H9 (cell line): ENCODE measurements around the gene FHOD3. TPM values are rescaled to one million over a fixed set of nuclear protein-coding genes. Genes with fewer than 3 reads are reported as not detected.

Experiments used
- DNase-seq: peaks from one replicate; pipeline ENCODE4 v3.0.0-alpha.2; 2017
- H2AFZ ChIP-seq: one replicate; pipeline ENCODE4 v1.6.1; 2013; ENCODE audit warnings: mild to moderate bottlenecking, low read length, control low read depth, moderate library complexity
- H2AK5ac ChIP-seq: 2 replicates; pipeline ENCODE4 v1.6.1; 2013; ENCODE audit warnings: low read length, control low read depth, mixed read lengths; ENCODE audit not compliant: insufficient read length
- H2BK120ac ChIP-seq: one replicate; pipeline ENCODE4 v1.6.1; 2013; ENCODE audit warnings: low read depth, mild to moderate bottlenecking, low read length, control low read depth, inconsistent platforms; ENCODE audit not compliant: poor library complexity, severe bottlenecking
- H2BK12ac ChIP-seq: 2 replicates; pipeline ENCODE4 v1.6.1; 2013; ENCODE audit warnings: low read length, control low read depth, mixed read lengths, low read depth; ENCODE audit not compliant: insufficient read length
- H2BK15ac ChIP-seq: 2 replicates; pipeline ENCODE4 v1.6.1; 2013; ENCODE audit warnings: low read depth, low read length, control low read depth
- H2BK20ac ChIP-seq: one replicate; pipeline ENCODE4 v1.6.1; 2013; ENCODE audit warnings: low read depth, mild to moderate bottlenecking, low read length, control low read depth, inconsistent platforms; ENCODE audit not compliant: poor library complexity, severe bottlenecking
- H2BK5ac ChIP-seq: 2 replicates; pipeline ENCODE4 v1.6.1; 2013; ENCODE audit warnings: low read length, control low read depth, mixed read lengths; ENCODE audit not compliant: insufficient read length
- H3K14ac ChIP-seq: 2 replicates; pipeline ENCODE4 v1.6.1; 2013; ENCODE audit warnings: low read length, control low read depth; ENCODE audit not compliant: insufficient read depth
- H3K18ac ChIP-seq: 2 replicates; pipeline ENCODE4 v1.6.1; 2013; ENCODE audit warnings: low read depth, mild to moderate bottlenecking, mixed read lengths, low read length, control low read depth; ENCODE audit not compliant: insufficient read length
- H3K23ac ChIP-seq: 2 replicates; pipeline ENCODE4 v1.6.1; 2013; ENCODE audit warnings: low read length, control low read depth, mixed read lengths, low read depth; ENCODE audit not compliant: insufficient read length
- H3K23me2 ChIP-seq: 2 replicates; pipeline ENCODE4 v1.6.1; 2013; ENCODE audit warnings: low read depth, mild to moderate bottlenecking, mixed read lengths, low read length, control low read depth; ENCODE audit not compliant: insufficient read length, poor library complexity, severe bottlenecking
- H3K27ac ChIP-seq: 2 replicates; pipeline ENCODE4 v1.5.1; 2013; ENCODE audit warnings: low read length, control low read depth, mixed read lengths, low read depth; ENCODE audit not compliant: insufficient read length
- H3K27me3 ChIP-seq: 2 replicates; pipeline ENCODE4 v1.6.1; 2013; ENCODE audit warnings: low read length, control low read depth, inconsistent platforms; ENCODE audit not compliant: insufficient read depth
- H3K4ac ChIP-seq: 2 replicates; pipeline ENCODE4 v1.6.1; 2013; ENCODE audit warnings: low read depth, mild to moderate bottlenecking, control low read depth, inconsistent platforms, low read length, moderate library complexity
- H3K4me1 ChIP-seq: 2 replicates; pipeline ENCODE4 v1.6.1; 2013; ENCODE audit warnings: low read length, control low read depth, inconsistent platforms; ENCODE audit not compliant: insufficient read depth
- H3K4me2 ChIP-seq: 2 replicates; pipeline ENCODE4 v1.6.1; 2013; ENCODE audit warnings: low read length, control low read depth, mixed read lengths; ENCODE audit not compliant: insufficient read length, insufficient read depth
- H3K56ac ChIP-seq: 2 replicates; pipeline ENCODE4 v1.6.1; 2013; ENCODE audit warnings: low read depth, mild to moderate bottlenecking, mixed read lengths, low read length, control low read depth; ENCODE audit not compliant: insufficient read length
- H3K79me1 ChIP-seq: 2 replicates; pipeline ENCODE4 v1.6.1; 2013; ENCODE audit warnings: low read depth, mild to moderate bottlenecking, moderate library complexity, low read length, control low read depth, inconsistent platforms; ENCODE audit not compliant: insufficient read depth, poor library complexity, severe bottlenecking
- H3K79me2 ChIP-seq: 2 replicates; pipeline ENCODE4 v1.6.1; 2013; ENCODE audit warnings: low read length, control low read depth, inconsistent platforms; ENCODE audit not compliant: insufficient read depth
- H3K9ac ChIP-seq: 2 replicates; pipeline ENCODE4 v1.6.1; 2013; ENCODE audit warnings: low read length, control low read depth, mixed read lengths; ENCODE audit not compliant: insufficient read length; ENCODE audit errors: extremely low read depth
- H3K9me3 ChIP-seq: one replicate; pipeline ENCODE4 v1.6.1; 2013; ENCODE audit warnings: low read depth, low read length, inconsistent platforms; ENCODE audit not compliant: control insufficient read depth
- H3T11ph ChIP-seq: one replicate; pipeline ENCODE4 v1.6.1; 2013; ENCODE audit warnings: mild to moderate bottlenecking, low read length, control low read depth, inconsistent platforms
- H4K20me1 ChIP-seq: one replicate; pipeline ENCODE4 v1.6.1; 2013; ENCODE audit not compliant: control insufficient read depth, insufficient read length, insufficient read depth
- H4K5ac ChIP-seq: 2 replicates; pipeline ENCODE4 v1.6.1; 2013; ENCODE audit warnings: low read depth, mild to moderate bottlenecking, mixed read lengths, low read length, control low read depth; ENCODE audit not compliant: insufficient read length
- H4K8ac ChIP-seq: replicated peaks from 2 replicates; pipeline ENCODE4 v1.6.1; 2013; ENCODE audit warnings: low read length, control low read depth, mixed read lengths, low read depth; ENCODE audit not compliant: insufficient read length
- H4K91ac ChIP-seq: 2 replicates; pipeline ENCODE4 v1.6.1; 2013; ENCODE audit warnings: low read depth, mild to moderate bottlenecking, moderate library complexity, mixed read lengths, low read length, control low read depth; ENCODE audit not compliant: insufficient read length
- H3K27ac Mint-ChIP-seq, 3 experiments: 2 replicates in 2 of 3; 3 replicates in 1 of 3; pipeline ENCODE4 v1.8.0; 2020 to 2021; ENCODE audit warnings: mixed read lengths in 3 of 3, mild to moderate bottlenecking in 1 of 3, moderate library complexity in 1 of 3
- H3K27me3 Mint-ChIP-seq: 2 replicates; pipeline ENCODE4 v1.8.0; 2021; ENCODE audit warnings: low read depth, mild to moderate bottlenecking, moderate library complexity, mixed read lengths
- H3K36me3 Mint-ChIP-seq, 3 experiments: 2 replicates in 2 of 3; 3 replicates in 1 of 3; pipeline ENCODE4 v1.8.0; 2020 to 2021; ENCODE audit warnings: low read depth in 3 of 3, mixed read lengths in 3 of 3; ENCODE audit not compliant: insufficient read depth in 1 of 3
- H3K4me1 Mint-ChIP-seq, 2 experiments: 2 replicates each; pipeline ENCODE4 v1.8.0; 2020; ENCODE audit warnings: mixed read lengths in 2 of 2
- H3K4me3 Mint-ChIP-seq, 2 experiments: 2 replicates in 1 of 2; 3 replicates in 1 of 2; pipeline ENCODE4 v1.8.0; 2020 to 2021; ENCODE audit warnings: mild to moderate bottlenecking in 2 of 2, mixed read lengths in 2 of 2, moderate library complexity in 1 of 2
- H3K9me3 Mint-ChIP-seq, 2 experiments: 2 replicates in 1 of 2; 3 replicates in 1 of 2; pipeline ENCODE4 v1.8.0; 2020; ENCODE audit warnings: mild to moderate bottlenecking in 2 of 2, mixed read lengths in 2 of 2, moderate library complexity in 1 of 2
- WGBS: extraction: QIAGEN DNeasy Blood & Tissue Kit; methylation state at CpG from one replicate; pipeline ENCODE4 v1.1.7; 2013; ENCODE audit warnings: missing lambda C conversion rate, low lambda C conversion rate, mixed read lengths; ENCODE audit not compliant: insufficient read length; ENCODE audit errors: extremely low coverage; 5-methylcytosine and 5-hydroxymethylcytosine counted together
- total RNA-seq: library from RNA; stranded (reverse); gene quantifications from 2 replicates; pipeline ENCODE4 v1.2.1, GENCODE V29; 2021
- TF ChIP-seq, protein P1 (sequence below): fragments of 200-600 bp; sonication (generic); conservative IDR thresholded peaks from 3 replicates; pipeline ENCODE4 v1.8.0; 2021; ENCODE audit warnings: antibody characterized with exemption, mild to moderate bottlenecking

Gene FHOD3
- total RNA-seq, 1 experiment from 2014 or later, result 8.0 TPM

DNA sequence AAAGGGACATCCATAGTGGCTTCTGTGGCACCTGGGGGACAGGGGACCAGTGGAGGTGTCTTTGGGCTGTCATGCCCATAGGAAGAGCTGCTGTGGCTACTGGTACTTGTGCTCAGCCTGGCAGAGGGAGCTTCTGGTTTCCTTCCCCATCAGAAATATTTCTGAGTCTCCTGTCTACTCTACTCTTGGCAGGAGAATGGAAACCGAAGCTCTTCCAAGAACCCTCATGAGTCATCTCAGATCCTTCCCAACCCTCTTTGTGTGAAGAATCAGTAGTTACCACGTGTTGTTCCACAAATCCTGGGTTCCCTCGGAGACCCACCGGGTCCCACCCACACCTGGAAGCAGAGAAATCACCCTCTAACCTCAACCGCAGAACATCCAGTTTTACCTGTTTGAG, 234.9 kb downstream of the FHOD3 start:
- no peak overlapping the region for H2AFZ ChIP-seq

More for the DNA sequence above, 234.9 kb downstream of the FHOD3 start:
- Histone ChIP-seq H3K9ac (no peak overlapping the region), H2BK5ac (no peak overlapping the region), H3K18ac (no peak overlapping the region), H3K4me1 (peaks cover 11% of the 10 kb centered on the region; the same call in 1 of the 2 replicates), H2AK5ac (no peak overlapping the region), H3T11ph (no peak overlapping the region), H2BK15ac (no peak overlapping the region), H4K5ac (no peak overlapping the region), H3K23me2 (no peaks in the 10 kb centered on the region), H2BK120ac (no peak overlapping the region), H3K14ac (no peak overlapping the region), H3K4me2 (no peak overlapping the region), H4K8ac (no peak overlapping the region), H3K23ac (no peak overlapping the region), H3K56ac (no peak overlapping the region), H4K91ac (no peak overlapping the region), H3K79me2 (no peaks in the 10 kb centered on the region), H3K9me3 (no peaks in the 10 kb centered on the region), H2BK20ac (no peak overlapping the region), H3K27ac (no peak overlapping the region), H3K27me3 (no peaks in the 10 kb centered on the region), H3K4ac (no peak overlapping the region), H3K79me1 (no peaks in the 10 kb centered on the region), H2BK12ac (no peak overlapping the region), H4K20me1 (no peaks in the 10 kb centered on the region)
- no peaks in the 10 kb centered on the region for H3K27me3 Mint-ChIP-seq
- no peaks in the 10 kb centered on the region for H3K36me3 Mint-ChIP-seq
- H3K27ac Mint-ChIP-seq, result no peak overlapping the region
- no peak for DNase-seq
- TF ChIP-seq, protein P1, sequence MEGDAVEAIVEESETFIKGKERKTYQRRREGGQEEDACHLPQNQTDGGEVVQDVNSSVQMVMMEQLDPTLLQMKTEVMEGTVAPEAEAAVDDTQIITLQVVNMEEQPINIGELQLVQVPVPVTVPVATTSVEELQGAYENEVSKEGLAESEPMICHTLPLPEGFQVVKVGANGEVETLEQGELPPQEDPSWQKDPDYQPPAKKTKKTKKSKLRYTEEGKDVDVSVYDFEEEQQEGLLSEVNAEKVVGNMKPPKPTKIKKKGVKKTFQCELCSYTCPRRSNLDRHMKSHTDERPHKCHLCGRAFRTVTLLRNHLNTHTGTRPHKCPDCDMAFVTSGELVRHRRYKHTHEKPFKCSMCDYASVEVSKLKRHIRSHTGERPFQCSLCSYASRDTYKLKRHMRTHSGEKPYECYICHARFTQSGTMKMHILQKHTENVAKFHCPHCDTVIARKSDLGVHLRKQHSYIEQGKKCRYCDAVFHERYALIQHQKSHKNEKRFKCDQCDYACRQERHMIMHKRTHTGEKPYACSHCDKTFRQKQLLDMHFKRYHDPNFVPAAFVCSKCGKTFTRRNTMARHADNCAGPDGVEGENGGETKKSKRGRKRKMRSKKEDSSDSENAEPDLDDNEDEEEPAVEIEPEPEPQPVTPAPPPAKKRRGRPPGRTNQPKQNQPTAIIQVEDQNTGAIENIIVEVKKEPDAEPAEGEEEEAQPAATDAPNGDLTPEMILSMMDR, result no peak
- no peaks in the 10 kb centered on the region for H3K9me3 Mint-ChIP-seq
- peaks cover 31 to 44% of the 10 kb centered on the region in 2 experiments for H3K4me1 Mint-ChIP-seq
- WGBS, result no CpG with 5 or more reads among the region's 5 CpGs
- H3K4me3 Mint-ChIP-seq, result no peak overlapping the region
